ENCODE results near the gene KNOP1. TPM values are rescaled to one million over a fixed set of nuclear protein-coding genes. Genes with fewer than 3 reads are reported as not detected.

The KNOP1 gene
- total RNA-seq, 1 donor from 2014 or later: 10.9 TPM

DNA sequence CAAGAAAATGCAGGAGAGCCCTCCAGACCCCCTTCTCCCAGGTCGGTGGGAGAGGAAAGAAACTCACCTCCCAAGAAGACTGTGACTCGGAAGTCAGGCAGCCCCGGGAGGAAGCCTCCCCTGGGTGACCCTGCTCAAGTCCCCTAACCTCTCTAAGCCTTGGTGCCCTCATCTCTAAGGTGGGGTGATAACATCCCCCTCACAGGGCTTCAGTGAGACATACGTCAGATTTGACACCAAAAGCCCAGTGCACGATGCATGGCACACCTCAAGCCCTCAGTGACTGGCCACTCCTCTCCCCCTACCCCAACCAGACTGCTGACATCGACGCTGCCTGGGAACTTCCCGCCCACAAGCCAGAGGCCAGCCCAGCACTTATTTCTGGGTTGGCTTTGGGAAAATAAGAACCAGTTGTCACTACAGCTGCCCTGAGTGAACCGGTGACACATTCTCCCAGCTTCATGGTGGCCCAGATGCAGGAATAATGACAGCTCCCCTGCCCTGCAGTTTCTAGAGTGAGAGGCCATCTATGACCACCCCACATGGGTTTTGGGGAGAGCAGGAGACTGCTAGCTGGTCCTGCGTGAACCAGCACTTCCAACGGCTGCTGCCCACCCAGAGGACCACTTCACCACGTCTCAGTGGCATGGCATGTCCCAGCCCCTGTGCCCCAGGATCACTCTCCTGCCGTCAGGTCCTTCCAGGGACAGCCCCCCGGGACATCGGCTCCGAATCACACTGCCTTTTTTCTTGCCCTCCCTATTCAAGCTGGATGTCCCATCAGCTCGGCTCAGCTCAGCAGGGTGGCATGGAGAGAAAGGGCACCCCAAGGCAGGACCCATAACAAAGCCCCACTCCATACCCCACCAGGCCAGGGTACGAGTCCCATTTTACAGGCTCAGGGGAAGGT lies 9.5 kb downstream of the KNOP1 start:
- no peak overlapping the region for H3K4me3 ChIP-seq
- H3K27ac ChIP-seq: no peak overlapping the region
- DNase-seq (no peak), ATAC-seq (no peak)
- peaks cover 57% of the 10 kb centered on the region for H3K36me3 ChIP-seq
- no peaks in the 10 kb centered on the region for H3K27me3 ChIP-seq (ENCODE audit: low read depth)
- intact Hi-C loops (cut with DNase I): no loop called here
- TF ChIP-seq, protein P1, sequence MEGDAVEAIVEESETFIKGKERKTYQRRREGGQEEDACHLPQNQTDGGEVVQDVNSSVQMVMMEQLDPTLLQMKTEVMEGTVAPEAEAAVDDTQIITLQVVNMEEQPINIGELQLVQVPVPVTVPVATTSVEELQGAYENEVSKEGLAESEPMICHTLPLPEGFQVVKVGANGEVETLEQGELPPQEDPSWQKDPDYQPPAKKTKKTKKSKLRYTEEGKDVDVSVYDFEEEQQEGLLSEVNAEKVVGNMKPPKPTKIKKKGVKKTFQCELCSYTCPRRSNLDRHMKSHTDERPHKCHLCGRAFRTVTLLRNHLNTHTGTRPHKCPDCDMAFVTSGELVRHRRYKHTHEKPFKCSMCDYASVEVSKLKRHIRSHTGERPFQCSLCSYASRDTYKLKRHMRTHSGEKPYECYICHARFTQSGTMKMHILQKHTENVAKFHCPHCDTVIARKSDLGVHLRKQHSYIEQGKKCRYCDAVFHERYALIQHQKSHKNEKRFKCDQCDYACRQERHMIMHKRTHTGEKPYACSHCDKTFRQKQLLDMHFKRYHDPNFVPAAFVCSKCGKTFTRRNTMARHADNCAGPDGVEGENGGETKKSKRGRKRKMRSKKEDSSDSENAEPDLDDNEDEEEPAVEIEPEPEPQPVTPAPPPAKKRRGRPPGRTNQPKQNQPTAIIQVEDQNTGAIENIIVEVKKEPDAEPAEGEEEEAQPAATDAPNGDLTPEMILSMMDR (IDR thresholded peaks at IDR 0.05): no peak
- H3K9me3 ChIP-seq: no peaks in the 10 kb centered on the region
- H3K4me1 ChIP-seq: peaks cover 30% of the 10 kb centered on the region

DNA sequence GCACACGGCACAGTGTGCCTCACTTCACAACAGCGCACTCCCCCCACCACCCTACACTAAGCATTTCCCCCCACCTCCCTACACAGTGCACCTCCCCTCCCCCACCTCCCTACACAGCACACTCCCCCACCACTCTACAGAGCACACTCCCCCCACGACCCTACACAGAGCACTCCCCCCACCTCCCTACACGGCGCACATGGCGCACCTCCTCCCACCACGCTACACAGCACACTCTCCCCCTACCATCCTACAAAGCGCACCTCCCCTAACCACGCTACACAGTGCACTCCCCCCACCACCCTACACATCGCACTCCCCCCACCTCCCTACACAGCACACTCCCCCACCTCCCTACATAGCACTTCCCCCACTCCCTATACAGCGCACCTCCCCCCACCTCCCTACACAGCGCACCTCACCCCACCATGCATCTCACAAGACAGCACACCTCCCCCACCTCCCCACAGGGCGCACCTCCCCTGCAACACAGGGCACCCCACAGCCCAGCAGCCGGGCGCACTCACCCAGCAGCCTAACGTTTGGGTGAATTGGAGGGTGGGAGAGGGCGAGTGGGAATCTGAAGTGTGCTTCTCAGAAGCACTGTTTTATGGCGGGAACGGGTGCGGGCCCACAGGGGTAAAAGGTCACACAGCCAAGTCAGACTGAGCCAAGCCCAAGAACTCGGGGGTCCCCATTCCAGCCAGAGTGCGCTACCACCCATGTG lies 10.3 kb downstream of the KNOP1 start:
- H3K4me1 ChIP-seq: peaks cover 33% of the 10 kb centered on the region
- no peaks in the 10 kb centered on the region for H3K9me3 ChIP-seq
- intact Hi-C loops (cut with DNase I): no loop called here
- no peaks in the 10 kb centered on the region for H3K27me3 ChIP-seq (ENCODE audit: low read depth)
- ATAC-seq (no peak), DNase-seq (no peak)
- TF ChIP-seq, protein P1 (IDR thresholded peaks at IDR 0.05): no peak
- no peak overlapping the region for H3K4me3 ChIP-seq
- H3K27ac ChIP-seq: no peak overlapping the region
- H3K36me3 ChIP-seq: peaks cover 53% of the 10 kb centered on the region

DNA sequence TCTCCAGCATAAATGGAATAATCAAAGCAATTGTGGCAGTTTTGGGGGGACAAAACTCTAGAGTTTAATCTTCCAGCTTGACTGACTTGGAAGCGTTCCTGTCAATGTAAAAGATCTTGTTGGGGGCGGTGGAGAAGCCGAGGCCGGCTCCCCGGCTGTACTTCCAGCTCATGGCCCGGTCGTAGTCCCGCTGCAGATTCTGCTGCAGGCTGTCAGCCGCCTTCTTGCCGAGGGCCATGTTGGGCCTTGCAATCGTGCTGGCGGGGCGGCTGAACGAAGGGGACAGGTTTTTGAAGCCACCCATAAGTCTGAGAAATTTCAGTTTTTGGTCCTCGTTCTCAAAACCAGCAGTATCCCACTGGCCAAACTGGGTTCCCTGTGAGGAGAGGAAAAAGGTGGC lies 11.2 kb downstream of the KNOP1 start:
- H3K36me3 ChIP-seq: peaks cover 54% of the 10 kb centered on the region
- H3K27ac ChIP-seq: no peak overlapping the region

DNA sequence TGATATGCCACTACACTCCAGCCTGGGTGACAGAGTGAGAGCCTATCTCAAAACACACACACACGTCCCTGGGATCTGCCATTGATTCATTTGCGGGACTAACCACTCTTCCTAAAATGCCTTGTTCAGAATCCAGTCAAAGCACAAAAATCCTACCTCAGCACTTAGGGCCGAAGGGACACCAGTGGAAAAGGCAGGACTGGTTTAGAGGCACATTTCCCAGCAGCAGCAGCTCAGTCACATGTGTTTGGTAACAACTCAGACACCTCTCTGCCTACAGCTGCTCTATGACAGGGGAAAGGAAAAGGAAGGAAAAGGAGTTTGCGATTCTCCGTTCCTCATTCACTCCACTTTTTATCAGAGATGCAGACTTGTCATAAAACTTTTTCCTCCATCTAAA lies 12.2 kb downstream of the KNOP1 start:
- H3K27ac ChIP-seq: peak overlapping the region; percentile 76
- peaks cover 63% of the 10 kb centered on the region for H3K36me3 ChIP-seq

More for the DNA sequence above, 11.2 kb downstream of the KNOP1 start:
- TF ChIP-seq, protein P1 (IDR thresholded peaks at IDR 0.05): no peak
- no peaks in the 10 kb centered on the region for H3K9me3 ChIP-seq
- peaks cover 38% of the 10 kb centered on the region for H3K4me1 ChIP-seq
- no peaks in the 10 kb centered on the region for H3K27me3 ChIP-seq (ENCODE audit: low read depth)
- no peak overlapping the region for H3K4me3 ChIP-seq
- intact Hi-C loops (cut with DNase I): no loop called here
- no peak for DNase-seq
- ATAC-seq: no peak

DNA sequence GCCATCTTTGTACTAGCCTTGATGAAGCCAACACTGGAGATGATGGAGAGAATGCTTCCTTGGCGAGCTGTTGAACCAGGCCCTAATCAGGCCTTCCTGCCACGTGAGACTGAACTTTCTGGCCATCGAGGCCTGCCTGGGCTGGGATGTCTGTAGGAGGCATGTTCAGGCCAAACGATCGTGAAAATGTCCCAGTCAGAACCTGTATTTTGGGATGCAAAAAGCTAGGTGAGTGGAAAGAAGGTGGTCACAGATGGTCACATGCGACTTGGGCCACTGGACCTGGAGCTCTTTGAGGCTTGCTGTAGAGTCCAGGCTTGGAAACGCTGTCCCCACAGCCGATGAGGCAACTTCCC lies 12.9 kb downstream of the KNOP1 start:
- intact Hi-C loops (cut with DNase I): no loop called here
- peak overlapping the region; percentile 76 for H3K27ac ChIP-seq
- H3K36me3 ChIP-seq: peaks cover 69% of the 10 kb centered on the region
- H3K4me3 ChIP-seq: no peak overlapping the region
- TF ChIP-seq, protein P1 (IDR thresholded peaks at IDR 0.05): no peak
- peaks cover 42% of the 10 kb centered on the region for H3K4me1 ChIP-seq
- DNase-seq (no peak), ATAC-seq (no peak)
- H3K27me3 ChIP-seq (ENCODE audit: low read depth): no peaks in the 10 kb centered on the region
- no peaks in the 10 kb centered on the region for H3K9me3 ChIP-seq

More for the DNA sequence above, 12.2 kb downstream of the KNOP1 start:
- no peak for DNase-seq
- no peaks in the 10 kb centered on the region for H3K27me3 ChIP-seq (ENCODE audit: low read depth)
- no peaks in the 10 kb centered on the region for H3K9me3 ChIP-seq
- no peak overlapping the region for H3K4me3 ChIP-seq
- peaks cover 38% of the 10 kb centered on the region for H3K4me1 ChIP-seq
- TF ChIP-seq, protein P1 (IDR thresholded peaks at IDR 0.05): no peak
- no peak for ATAC-seq
- intact Hi-C loops (cut with DNase I): no loop called here

Measured in lower lobe of right lung (tissue), 2 donors.